DMS 273 (cell line): ENCODE results near the gene GYG1.
A peak's percentile ranks its signal among the peaks of the same experiment; 100 is the strongest.

ENCODE experiments used
- DNase-seq: peaks from one replicate; lab custom pipeline; 2025; ENCODE audit not compliant: unreplicated experiment; lab: John Stamatoyannopoulos, UW

The GYG1 gene

GRCh38 chr3:149016242-149016641 lies 24.9 kb downstream of the GYG1 start:
- DNase-seq, result peak; percentile 11

GRCh38 chr3:149016669-149017541 lies 25.6 kb downstream of the GYG1 start:
- no peak for DNase-seq

- DNase-seq, result no peak
These were observed 26.9 kb downstream of the GYG1 start for GRCh38 chr3:149018247-149018646.

- DNase-seq, result peak; percentile 45
These were observed 28.2 kb downstream of the GYG1 start for GRCh38 chr3:149019580-149019979.

GRCh38 chr3:149020196-149020838 lies 29.0 kb downstream of the GYG1 start:
- DNase-seq, result no peak

- no peak for DNase-seq
These were observed 29.5 kb downstream of the GYG1 start for GRCh38 chr3:149020839-149021252.

- no peak for DNase-seq
These were observed 30.5 kb downstream of the GYG1 start for GRCh38 chr3:149021830-149022229.

- no peak for DNase-seq
These were observed 32.6 kb downstream of the GYG1 start for GRCh38 chr3:149023951-149024350.

- DNase-seq, result peak; percentile 22
These were observed 35.4 kb downstream of the GYG1 start for GRCh38 chr3:149026718-149027117.

- no peak for DNase-seq
These were observed 39.8 kb downstream of the GYG1 start for GRCh38 chr3:149031096-149031495.

GRCh38 chr3:149037684-149038083 lies 46.3 kb downstream of the GYG1 start:
- DNase-seq, result no peak

- DNase-seq, result no peak
These were observed 47.0 kb downstream of the GYG1 start for GRCh38 chr3:149038322-149038721.

- DNase-seq, result no peak
These were observed 51.5 kb downstream of the GYG1 start for GRCh38 chr3:149042789-149043386.

GRCh38 chr3:149044339-149045083 lies 53.2 kb downstream of the GYG1 start:
- DNase-seq, result no peak

- no peak for DNase-seq
These were observed 64.2 kb downstream of the GYG1 start for GRCh38 chr3:149055575-149055974.

GRCh38 chr3:149058198-149058597 lies 66.9 kb downstream of the GYG1 start:
- DNase-seq, result no peak

GRCh38 chr3:149058602-149059001 lies 67.3 kb downstream of the GYG1 start:
- no peak for DNase-seq

GRCh38 chr3:149061776-149062175 lies 70.4 kb downstream of the GYG1 start:
- no peak for DNase-seq

GRCh38 chr3:149067883-149068282 lies 76.5 kb downstream of the GYG1 start:
- no peak for DNase-seq
